HEK293T (cell line): Measurements from ENCODE around the gene VDAC1.

Source experiments
- ARNT ChIP-seq: fragments of 450-650 bp; IDR thresholded peaks from 2 replicates; pipeline ENCODE4 v1.6.1; 2017; ENCODE audit warnings: mild to moderate bottlenecking
- BHLHE40 ChIP-seq: fragments of 450-650 bp; IDR thresholded peaks from 2 replicates; pipeline ENCODE4 v1.6.1; 2016; ENCODE audit warnings: mild to moderate bottlenecking, moderate library complexity, borderline replicate concordance
- ELF4 ChIP-seq: fragments of 450-650 bp; IDR thresholded peaks from 2 replicates; pipeline ENCODE4 v1.6.1; 2017; ENCODE audit warnings: antibody characterized with exemption
- FOXA1 ChIP-seq: fragments of 450-650 bp; IDR thresholded peaks from 2 replicates; pipeline ENCODE4 v1.6.1; 2016; ENCODE audit warnings: mild to moderate bottlenecking
- FOXK2 ChIP-seq: fragments of 450-650 bp; IDR thresholded peaks from 2 replicates; pipeline ENCODE4 v1.6.1; 2016; ENCODE audit warnings: mild to moderate bottlenecking
- FOXM1 ChIP-seq: fragments of 450-650 bp; IDR thresholded peaks from 2 replicates; pipeline ENCODE4 v1.6.1; 2017; ENCODE audit warnings: mild to moderate bottlenecking, borderline replicate concordance
- L3MBTL2 ChIP-seq: fragments of 450-650 bp; conservative IDR thresholded peaks from 2 replicates; pipeline ENCODE4 v1.6.1; 2016; ENCODE audit warnings: mild to moderate bottlenecking
- LEF1 ChIP-seq: fragments of 450-650 bp; IDR thresholded peaks from 2 replicates; pipeline ENCODE4 v1.6.1; 2017; ENCODE audit warnings: mild to moderate bottlenecking, borderline replicate concordance
- NFRKB ChIP-seq: fragments of 450-650 bp; IDR thresholded peaks from 2 replicates; pipeline ENCODE4 v1.6.1; 2016; ENCODE audit warnings: mild to moderate bottlenecking, moderate library complexity
- PKNOX1 ChIP-seq: fragments of 450-650 bp; IDR thresholded peaks from 2 replicates; pipeline ENCODE4 v1.6.1; 2016
- SP1 ChIP-seq: fragments of 450-650 bp; IDR thresholded peaks from 2 replicates; pipeline ENCODE4 v1.6.1; 2017
- SUZ12 ChIP-seq: fragments of 450-650 bp; IDR thresholded peaks from 2 replicates; pipeline ENCODE4 v1.6.1; 2016; ENCODE audit warnings: mild to moderate bottlenecking
- ZNF384 ChIP-seq: fragments of 450-650 bp; IDR thresholded peaks from 2 replicates; pipeline ENCODE4 v1.6.1; 2016

GRCh38 chr5:134047687-134048056 is 42.9 kb upstream of the VDAC1 start:
- TF ChIP-seq FOXM1 (no peak), ELF4 (no peak), BHLHE40 (no peak), FOXA1 (no peak), FOXK2 (no peak), ARNT (no peak), SP1 (no peak), PKNOX1 (no peak), NFRKB (no peak), ZNF384 (no peak), L3MBTL2 (no peak), LEF1 (no peak), SUZ12 (no peak)
